CD4-positive, alpha-beta T cell (primary cell): ENCODE results near the gene STK35. TPM values are rescaled to one million over a fixed set of nuclear protein-coding genes. Genes with fewer than 3 reads are reported as not detected.

Source experiments
- ATAC-seq: fragments of 200-7000 bp; cut with Tn5 transposase; one replicate; pipeline ENCODE4 v1.10.0; 2022; ENCODE audit warnings: mild to moderate bottlenecking; ENCODE audit not compliant: poor library complexity
- CTCF ChIA-PET: fragments of 350-600 bp; sonication (Branson Sonifier 250); formaldehyde crosslinking; loops from one replicate; lab custom pipeline; 2021; ENCODE audit warnings: antibody characterized with exemption, inconsistent platforms; lab: Charles Lee
- POLR2A ChIA-PET: fragments of 350-600 bp; sonication (Branson Sonifier 250); formaldehyde crosslinking; loops from one replicate; lab custom pipeline; 2021; ENCODE audit warnings: antibody characterized with exemption, inconsistent platforms; lab: Charles Lee
- DNase-seq, 14 experiments: peaks; one replicate each; pipeline ENCODE4 v3.0.0-alpha.2; 2013 to 2020; ENCODE audit warnings: mixed read lengths in 2 of 14
- H3K27ac ChIP-seq, 2 donors: one replicate each; pipeline versions ENCODE4 v1.5.1 to v1.7.0; 2013; ENCODE audit warnings: low read length in 2 of 2, low read depth in 1 of 2, mild to moderate bottlenecking in 1 of 2
- H3K27me3 ChIP-seq, 2 experiments: 1 replicate in 1 of 2; 2 replicates in 1 of 2; pipeline versions ENCODE4 v1.6.1 to v1.7.0; 2013; ENCODE audit warnings: low read length in 2 of 2, control low read depth in 1 of 2, mild to moderate bottlenecking in 1 of 2, moderate library complexity in 1 of 2; ENCODE audit not compliant: insufficient read depth in 2 of 2, control insufficient read depth in 1 of 2
- H3K36me3 ChIP-seq: one replicate; pipeline ENCODE4 v1.6.1; 2013; ENCODE audit warnings: low read length, control low read depth; ENCODE audit not compliant: insufficient read depth
- H3K4me1 ChIP-seq: one replicate; pipeline ENCODE4 v1.6.1; 2013; ENCODE audit warnings: low read length, control low read depth; ENCODE audit not compliant: insufficient read depth
- H3K4me3 ChIP-seq: one replicate; pipeline ENCODE4 v1.5.1; 2013; ENCODE audit warnings: mild to moderate bottlenecking, low read length, moderate library complexity
- H3K9me3 ChIP-seq, 2 experiments: 1 replicate in 1 of 2; 2 replicates in 1 of 2; pipeline versions ENCODE4 v1.6.1 to v1.7.0; 2013; ENCODE audit warnings: low read length in 2 of 2, mild to moderate bottlenecking in 2 of 2, control low read depth in 1 of 2, moderate library complexity in 1 of 2; ENCODE audit not compliant: control insufficient read depth in 1 of 2, insufficient read depth in 1 of 2
- H3K27ac Mint-ChIP-seq: one replicate; pipeline ENCODE4 v1.8.0; 2020; ENCODE audit warnings: mixed read lengths
- H3K27me3 Mint-ChIP-seq: one replicate; pipeline ENCODE4 v1.8.0; 2021; ENCODE audit warnings: mixed read lengths
- H3K36me3 Mint-ChIP-seq: one replicate; pipeline ENCODE4 v1.8.0; 2021; ENCODE audit warnings: low read depth, mixed read lengths
- H3K4me1 Mint-ChIP-seq: one replicate; pipeline ENCODE4 v1.8.0; 2021; ENCODE audit warnings: low read depth, mixed read lengths
- H3K4me3 Mint-ChIP-seq: one replicate; pipeline ENCODE4 v1.8.0; 2020; ENCODE audit warnings: mild to moderate bottlenecking, mixed read lengths
- H3K9me3 Mint-ChIP-seq: one replicate; pipeline ENCODE4 v1.8.0; 2020; ENCODE audit warnings: mixed read lengths
- intact Hi-C, 2 experiments: fragments of 100-400 bp; cut with DNase I in 1 of 2; cut with micrococcal nuclease in 1 of 2; formaldehyde crosslinking; loops; one replicate each; pipeline versions ENCODE4 v1.15.1 to v1.9.0; 2023 to 2025; cut with DNase I, micrococcal nuclease
- total RNA-seq, 174 experiments: library from RNA in 2 of 174; stranded (reverse) in 2 of 174; gene quantifications; one replicate each; pipeline ENCODE4 v1.2.3 and lab custom pipeline; 2021 to 2026
- TF ChIP-seq, protein P1 (sequence below): fragments of 200-600 bp; IDR thresholded peaks from one replicate; pipeline ENCODE4 v1.8.0; 2022; ENCODE audit warnings: antibody characterized with exemption, mild to moderate bottlenecking

Gene STK35
- total RNA-seq, 2 experiments from 2014 or later, result 18.9 to 19.6 TPM

DNA sequence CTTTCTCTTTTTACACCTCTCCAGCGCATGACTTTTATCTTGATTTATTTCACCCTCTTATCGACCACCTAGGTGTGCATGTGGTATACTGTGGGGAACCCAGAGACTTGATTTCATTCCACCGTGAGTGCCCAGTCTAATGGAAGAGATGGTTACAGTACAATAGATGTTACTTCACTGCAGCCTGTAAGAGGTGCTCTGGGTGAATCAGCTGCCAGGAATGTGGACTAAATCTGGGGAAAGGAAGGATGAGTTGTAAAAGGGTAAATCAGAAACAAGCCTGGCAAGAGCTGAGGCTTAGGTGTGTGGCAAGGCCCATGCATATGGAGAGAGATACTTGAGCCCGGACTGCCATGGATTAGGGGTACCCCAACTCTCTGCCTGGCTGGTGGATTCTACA, 7.4 kb downstream of the STK35 start:
- Histone ChIP-seq H3K4me1 (peaks cover 72% of the 10 kb centered on the region), H3K9me3 (no peaks in the 10 kb centered on the region), H3K27me3 (no peaks in the 10 kb centered on the region), H3K36me3 (peaks cover 19% of the 10 kb centered on the region), H3K27ac (no peak overlapping the region), H3K4me3 (no peak overlapping the region)
- H3K27ac Mint-ChIP-seq, result no peak overlapping the region
- no peaks in the 10 kb centered on the region for H3K9me3 Mint-ChIP-seq
- TF ChIP-seq, protein P1, sequence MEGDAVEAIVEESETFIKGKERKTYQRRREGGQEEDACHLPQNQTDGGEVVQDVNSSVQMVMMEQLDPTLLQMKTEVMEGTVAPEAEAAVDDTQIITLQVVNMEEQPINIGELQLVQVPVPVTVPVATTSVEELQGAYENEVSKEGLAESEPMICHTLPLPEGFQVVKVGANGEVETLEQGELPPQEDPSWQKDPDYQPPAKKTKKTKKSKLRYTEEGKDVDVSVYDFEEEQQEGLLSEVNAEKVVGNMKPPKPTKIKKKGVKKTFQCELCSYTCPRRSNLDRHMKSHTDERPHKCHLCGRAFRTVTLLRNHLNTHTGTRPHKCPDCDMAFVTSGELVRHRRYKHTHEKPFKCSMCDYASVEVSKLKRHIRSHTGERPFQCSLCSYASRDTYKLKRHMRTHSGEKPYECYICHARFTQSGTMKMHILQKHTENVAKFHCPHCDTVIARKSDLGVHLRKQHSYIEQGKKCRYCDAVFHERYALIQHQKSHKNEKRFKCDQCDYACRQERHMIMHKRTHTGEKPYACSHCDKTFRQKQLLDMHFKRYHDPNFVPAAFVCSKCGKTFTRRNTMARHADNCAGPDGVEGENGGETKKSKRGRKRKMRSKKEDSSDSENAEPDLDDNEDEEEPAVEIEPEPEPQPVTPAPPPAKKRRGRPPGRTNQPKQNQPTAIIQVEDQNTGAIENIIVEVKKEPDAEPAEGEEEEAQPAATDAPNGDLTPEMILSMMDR, result no peak
- peaks cover 66% of the 10 kb centered on the region for H3K36me3 Mint-ChIP-seq
- intact Hi-C loops, result loop anchor here in 1 of 2 experiments (10.0 kb wide), 3 partner anchors 334 to 884 kb away; partner anchors contain the start of genes FKBP1A and RAD21L1
- H3K4me1 Mint-ChIP-seq, result peaks cover 95% of the 10 kb centered on the region
- ATAC-seq, result no peak
- POLR2A ChIA-PET, result no interaction called here
- CTCF ChIA-PET, result no interaction called here
- no peak for DNase-seq
- no peaks in the 10 kb centered on the region for H3K27me3 Mint-ChIP-seq
- peak overlapping the region; percentile 36 for H3K4me3 Mint-ChIP-seq

DNA sequence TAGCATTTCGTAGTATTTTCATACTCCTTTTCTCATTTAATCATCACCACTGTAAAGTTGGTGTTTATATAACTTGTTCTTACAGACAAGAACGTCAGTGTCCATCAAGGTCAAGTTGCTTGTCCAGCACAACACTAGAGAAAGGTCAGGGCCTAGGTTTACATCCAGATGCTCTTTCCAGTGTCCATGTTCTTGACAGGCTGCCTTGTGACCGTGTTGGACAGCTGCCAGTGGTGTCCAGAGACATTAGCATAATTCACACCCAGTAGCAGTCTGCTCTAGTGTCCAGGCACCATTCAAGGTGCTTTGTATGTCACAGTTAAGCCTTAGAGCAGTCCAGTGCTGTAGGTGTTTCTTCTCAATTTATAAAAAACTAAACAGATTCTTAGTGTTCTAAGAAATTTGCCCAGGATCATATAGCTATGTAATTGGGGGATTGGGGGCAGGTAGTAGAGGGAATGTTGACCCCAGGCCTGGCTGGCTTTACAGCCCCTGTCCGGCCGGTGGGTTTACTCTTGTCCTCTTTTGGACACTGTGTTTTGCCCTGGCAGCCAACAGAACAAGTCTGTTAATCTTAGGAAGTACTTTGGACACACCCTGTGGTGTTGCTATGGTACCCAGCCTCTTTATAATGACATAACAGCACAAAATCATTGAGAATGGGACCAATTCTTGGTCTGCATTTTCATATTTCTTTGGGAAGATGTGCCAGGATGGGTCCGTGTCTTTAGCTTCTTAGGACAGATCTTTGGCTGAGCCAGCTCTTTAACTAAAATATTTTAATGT, 8.0 kb downstream of the STK35 start:
- Mint-ChIP-seq H3K9me3 (no peaks in the 10 kb centered on the region), H3K36me3 (peaks cover 70% of the 10 kb centered on the region), H3K4me1 (peaks cover 95% of the 10 kb centered on the region), H3K27me3 (no peaks in the 10 kb centered on the region), H3K4me3 (peak overlapping the region; percentile 43), H3K27ac (no peak overlapping the region)
- Histone ChIP-seq H3K27ac (no peak overlapping the region), H3K9me3 (no peaks in the 10 kb centered on the region), H3K4me3 (no peak overlapping the region), H3K27me3 (no peaks in the 10 kb centered on the region), H3K36me3 (peaks cover 20% of the 10 kb centered on the region), H3K4me1 (peaks cover 71% of the 10 kb centered on the region)
- CTCF ChIA-PET, result no interaction called here
- TF ChIP-seq, protein P1, result no peak
- ATAC-seq, result no peak
- POLR2A ChIA-PET, result no interaction called here
- peak in 1 of 14 experiments; percentile 18 for DNase-seq
- intact Hi-C loops, result loop anchor here in 1 of 2 experiments (10.0 kb wide), 3 partner anchors 335 to 885 kb away; partner anchors contain the start of genes FKBP1A and RAD21L1

DNA sequence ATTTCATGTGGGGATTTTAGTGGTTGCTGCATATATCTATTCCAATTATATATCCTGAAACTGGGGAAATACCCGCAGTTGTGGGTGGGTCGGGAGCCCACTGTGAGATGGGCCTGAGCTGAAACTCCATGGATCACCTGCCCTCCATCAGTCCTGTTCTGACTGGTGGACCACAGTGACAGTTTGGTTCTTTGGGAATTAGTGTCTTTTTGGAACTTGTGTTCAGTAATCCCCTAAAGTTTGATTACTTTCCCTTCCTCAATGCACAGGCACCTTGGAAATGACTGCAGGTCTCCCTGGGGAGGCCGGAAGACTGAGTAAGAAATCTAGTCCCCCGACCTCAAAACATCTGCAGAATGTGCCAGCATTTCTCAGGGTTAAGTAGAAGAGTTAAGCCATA, 11.3 kb downstream of the STK35 start:
- no peak overlapping the region for H3K4me3 Mint-ChIP-seq
- Histone ChIP-seq H3K4me3 (no peak overlapping the region), H3K36me3 (peaks cover 36% of the 10 kb centered on the region), H3K27me3 (no peaks in the 10 kb centered on the region), H3K4me1 (peaks cover 52% of the 10 kb centered on the region), H3K9me3 (no peaks in the 10 kb centered on the region), H3K27ac (no peak overlapping the region)
- peaks cover 72% of the 10 kb centered on the region for H3K36me3 Mint-ChIP-seq
- H3K4me1 Mint-ChIP-seq, result peaks cover 89% of the 10 kb centered on the region
- DNase-seq, result no peak
- no peaks in the 10 kb centered on the region for H3K9me3 Mint-ChIP-seq
- no peak for ATAC-seq
- TF ChIP-seq, protein P1, result no peak
- intact Hi-C loops, result no loop called here
- POLR2A ChIA-PET, result interaction anchor here (1.8 kb wide), 1 partner anchor 10 kb away, joined by 12 read pairs; no protein-coding TSS in a partner anchor
- CTCF ChIA-PET, result interaction anchor here (1.2 kb wide), 1 partner anchor 10 kb away, joined by 4 read pairs; no protein-coding TSS in a partner anchor
- no peaks in the 10 kb centered on the region for H3K27me3 Mint-ChIP-seq
- no peak overlapping the region for H3K27ac Mint-ChIP-seq
